Karpas-422 (cell line): ENCODE data around the gene TMEM132A. TPM values are rescaled to one million over a fixed set of nuclear protein-coding genes. Genes with fewer than 3 reads are reported as not detected.

Source experiments
- DNase-seq: peaks from one replicate; pipeline ENCODE4 v3.0.0-alpha.2; 2015
- H2AFZ ChIP-seq: fragments of 200-600 bp; sonication (generic); 2 replicates; pipeline ENCODE4 v1.6.1; 2014; ENCODE audit warnings: antibody characterized with exemption, low read length, mixed read lengths
- H3K27ac ChIP-seq: fragments of 200-600 bp; sonication (generic); 2 replicates; pipeline ENCODE4 v1.5.1; 2014; ENCODE audit warnings: mild to moderate bottlenecking, low read length, moderate library complexity
- H3K27me3 ChIP-seq: fragments of 200-600 bp; sonication (generic); 2 replicates; pipeline ENCODE4 v1.6.1; 2014; ENCODE audit warnings: low read length, mixed read lengths
- H3K36me3 ChIP-seq: fragments of 200-600 bp; sonication (generic); 2 replicates; pipeline ENCODE4 v1.6.1; 2014; ENCODE audit warnings: low read length, mixed read lengths; ENCODE audit not compliant: insufficient read depth
- H3K4me1 ChIP-seq: fragments of 200-600 bp; sonication (generic); 2 replicates; pipeline ENCODE4 v1.6.1; 2014; ENCODE audit warnings: mild to moderate bottlenecking, low read length, mixed read lengths
- H3K4me2 ChIP-seq: fragments of 200-600 bp; sonication (generic); 2 replicates; pipeline ENCODE4 v1.6.1; 2014; ENCODE audit warnings: low read length, low read depth, mild to moderate bottlenecking; ENCODE audit not compliant: poor library complexity, severe bottlenecking
- H3K4me3 ChIP-seq: fragments of 200-600 bp; sonication (generic); 2 replicates; pipeline ENCODE4 v1.5.1; 2014; ENCODE audit warnings: mild to moderate bottlenecking, antibody characterized with exemption, low read length, mixed read lengths
- H3K79me2 ChIP-seq: fragments of 200-600 bp; sonication (generic); 2 replicates; pipeline ENCODE4 v1.6.1; 2014; ENCODE audit warnings: mild to moderate bottlenecking, low read length, mixed read lengths
- H3K9ac ChIP-seq: fragments of 200-600 bp; sonication (generic); 2 replicates; pipeline ENCODE4 v1.6.0; 2014; ENCODE audit warnings: low read length
- H3K9me2 ChIP-seq: fragments of 200-600 bp; sonication (generic), shearing (Covaris generic); replicated peaks from 2 replicates; pipeline ENCODE4 v1.6.0; 2014; ENCODE audit warnings: mild to moderate bottlenecking, low read length, moderate library complexity; ENCODE audit not compliant: insufficient read depth
- H3K9me3 ChIP-seq: fragments of 300-700, 200-600 bp; sonication (generic); 2 replicates; pipeline ENCODE4 v1.6.1; 2014; ENCODE audit warnings: low read length, mixed read lengths
- H4K20me1 ChIP-seq: fragments of 200-600 bp; sonication (generic); 2 replicates; pipeline ENCODE4 v1.6.1; 2014; ENCODE audit warnings: mild to moderate bottlenecking, antibody characterized with exemption, low read length, low read depth; ENCODE audit not compliant: insufficient read depth
- total RNA-seq: library from RNA; depleted of rRNA; stranded (reverse); fragments of >200 nt; shearing (Covaris generic); gene quantifications from 2 replicates; pipeline ENCODE4 v1.2.3, GENCODE V29; 2014; ENCODE audit warnings: low replicate concordance; rRNA removed

Gene TMEM132A
- total RNA-seq = 1.6 and 5.2 TPM in 2 replicates

GRCh38 chr11:60924110-60924905 is at the start of gene TMEM132A:
TMEM132A (plus strand) TSS chr11:60924460; CDS start chr11:60924634, 174 bp downstream.
- H4K20me1 ChIP-seq = no peaks in the 10 kb centered on the region
- H3K79me2 ChIP-seq = no peaks in the 10 kb centered on the region
- peaks cover 33% of the 10 kb centered on the region for H3K4me1 ChIP-seq
- peak within 1 kb of the TSS; percentile 62 for H3K9ac ChIP-seq
- H3K27ac ChIP-seq = no peak within 1 kb of the TSS
- H3K9me3 ChIP-seq = no peaks in the 10 kb centered on the region
- H2AFZ ChIP-seq = no peak within 1 kb of the TSS; the same call in 1 of the 2 replicates
- peaks cover 14% of the 10 kb centered on the region for H3K36me3 ChIP-seq
- DNase-seq = no peak
- no peaks in the 10 kb centered on the region for H3K27me3 ChIP-seq
- peak within 1 kb of the TSS; percentile 64 for H3K4me3 ChIP-seq
- H3K4me2 ChIP-seq = peak within 1 kb of the TSS; percentile 62
- no peaks in the 10 kb centered on the region for H3K9me2 ChIP-seq

DNA sequence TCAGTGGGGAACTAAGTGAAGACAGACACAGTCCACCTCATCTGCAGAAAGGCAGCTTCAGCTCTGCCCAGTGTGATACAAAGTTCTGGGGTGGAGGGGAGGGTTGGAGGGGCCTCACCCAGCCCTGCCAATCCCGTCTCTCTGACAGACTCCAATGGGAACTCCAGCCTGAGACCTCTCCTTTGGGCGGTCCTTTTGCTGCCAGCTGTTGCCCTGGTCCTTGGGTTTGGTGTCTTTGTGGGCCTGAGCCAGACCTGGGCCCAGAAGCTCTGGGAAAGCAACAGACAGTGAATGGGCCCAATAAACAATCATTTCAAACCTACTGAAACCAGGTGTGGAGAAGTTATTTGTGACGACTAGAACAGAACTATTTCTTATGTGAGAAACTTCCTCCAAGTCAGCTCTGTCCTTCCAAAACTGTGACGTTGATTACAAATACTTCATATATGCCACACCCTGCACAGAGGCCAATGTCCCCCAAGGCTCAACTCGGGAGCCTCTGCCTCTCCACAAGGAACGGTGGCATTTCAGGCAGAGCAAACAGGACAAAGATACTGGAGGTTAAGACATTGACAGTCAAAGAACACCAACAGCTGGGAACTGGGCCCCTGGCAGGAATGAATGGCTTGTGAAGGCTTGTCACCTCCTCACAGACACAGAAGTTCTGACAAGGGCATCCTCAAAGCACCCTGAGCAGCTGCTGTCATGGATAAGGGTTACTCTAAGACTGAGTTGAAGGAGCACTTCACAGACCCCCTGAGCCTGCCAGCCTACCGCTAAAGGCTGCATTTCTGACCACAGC is 48.7 kb upstream of the TMEM132A start:
- peaks cover 6% of the 10 kb centered on the region; the same call in 1 of the 2 replicates for H3K36me3 ChIP-seq
- H2AFZ ChIP-seq = no peak overlapping the region
- no peak overlapping the region for H3K4me3 ChIP-seq
- no peaks in the 10 kb centered on the region for H3K9me2 ChIP-seq
- no peaks in the 10 kb centered on the region for H3K27me3 ChIP-seq
- H4K20me1 ChIP-seq = no peaks in the 10 kb centered on the region
- H3K79me2 ChIP-seq = no peaks in the 10 kb centered on the region
- H3K27ac ChIP-seq = no peak overlapping the region
- no peak overlapping the region for H3K9ac ChIP-seq
- no peaks in the 10 kb centered on the region for H3K4me1 ChIP-seq
- H3K4me2 ChIP-seq = no peak overlapping the region
- DNase-seq = peak; percentile 36
- H3K9me3 ChIP-seq = no peaks in the 10 kb centered on the region

GRCh38 chr11:60876168-60876485 is 48.1 kb upstream of the TMEM132A start:
- Histone ChIP-seq H3K27me3 (no peaks in the 10 kb centered on the region), H3K9me2 (no peaks in the 10 kb centered on the region), H4K20me1 (no peaks in the 10 kb centered on the region), H3K4me2 (no peak overlapping the region), H3K27ac (no peak overlapping the region), H3K4me1 (no peaks in the 10 kb centered on the region), H3K9me3 (no peaks in the 10 kb centered on the region), H3K79me2 (no peaks in the 10 kb centered on the region), H3K9ac (no peak overlapping the region), H2AFZ (no peak overlapping the region), H3K4me3 (no peak overlapping the region), H3K36me3 (peaks cover 10% of the 10 kb centered on the region; the same call in 1 of the 2 replicates)
- no peak for DNase-seq

DNA sequence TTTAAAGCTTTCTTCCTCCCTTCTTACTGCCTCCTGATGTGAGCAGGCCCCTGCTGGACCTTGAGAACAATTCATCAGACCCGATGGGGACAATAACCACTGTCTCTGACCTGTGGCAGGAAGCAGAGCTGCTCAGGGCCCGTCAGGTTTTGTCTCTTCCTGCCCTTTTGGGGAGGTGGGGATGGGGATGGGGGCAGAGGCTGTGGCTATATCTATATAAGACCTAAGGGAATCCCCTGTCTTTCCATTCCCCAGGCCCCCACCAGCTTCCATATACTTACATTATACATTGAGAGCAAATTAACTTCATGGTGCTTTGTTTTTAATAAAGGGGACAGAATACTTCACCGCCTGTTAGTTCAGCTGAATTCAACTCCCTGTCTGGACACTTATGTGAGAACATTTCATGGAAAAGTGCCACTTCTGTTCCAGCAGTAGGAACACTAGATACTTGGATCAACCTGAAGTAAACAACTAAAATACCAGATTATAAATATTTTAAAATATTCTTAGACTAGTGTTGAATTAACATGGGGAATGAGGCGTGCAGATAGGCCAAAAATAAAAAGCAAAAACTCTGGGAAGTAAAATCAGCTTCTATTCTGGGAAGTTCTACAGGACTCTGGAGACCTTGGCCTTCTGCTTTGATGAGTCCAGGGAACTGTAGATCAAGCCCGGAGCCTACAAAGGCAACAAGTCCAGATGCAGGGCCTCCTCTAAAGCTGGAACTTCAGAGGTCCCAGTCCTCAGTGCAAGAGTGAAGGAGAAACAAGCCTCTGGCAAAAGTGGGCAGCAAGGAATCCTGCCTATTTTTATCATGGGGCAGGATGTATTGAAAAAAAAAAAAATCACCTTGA is 45.8 kb upstream of the TMEM132A start:
- Histone ChIP-seq H3K9me3 (no peaks in the 10 kb centered on the region), H3K4me3 (no peak overlapping the region), H4K20me1 (no peaks in the 10 kb centered on the region), H3K27me3 (no peaks in the 10 kb centered on the region), H3K4me2 (no peak overlapping the region), H3K4me1 (no peaks in the 10 kb centered on the region), H2AFZ (no peak overlapping the region), H3K9me2 (no peaks in the 10 kb centered on the region), H3K79me2 (no peaks in the 10 kb centered on the region), H3K27ac (no peak overlapping the region), H3K9ac (no peak overlapping the region), H3K36me3 (peaks cover 10% of the 10 kb centered on the region; the same call in 1 of the 2 replicates)
- DNase-seq = no peak

DNA sequence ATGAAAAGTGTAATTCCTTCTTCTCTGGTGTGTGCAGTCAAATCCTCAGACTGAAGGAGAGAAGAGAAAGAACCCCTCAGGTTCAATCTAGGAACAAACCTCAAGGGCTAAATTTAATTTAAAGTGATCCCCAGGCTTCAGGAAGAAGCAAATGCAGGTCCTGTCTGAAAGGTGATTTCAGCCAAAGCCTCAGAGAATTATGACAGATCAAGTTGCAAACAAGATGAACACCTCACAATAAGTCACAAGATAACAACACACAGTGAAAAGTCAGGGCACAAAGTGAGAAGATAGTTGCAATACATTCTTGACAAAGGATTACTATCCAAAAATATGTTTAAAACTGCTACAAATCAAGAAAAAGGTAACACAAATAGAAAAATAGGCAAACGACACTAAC is 45.2 kb upstream of the TMEM132A start:
- Histone ChIP-seq H3K27ac (no peak overlapping the region), H3K79me2 (no peaks in the 10 kb centered on the region), H3K36me3 (peaks cover 10% of the 10 kb centered on the region; the same call in 1 of the 2 replicates), H3K4me3 (no peak overlapping the region), H3K9me2 (no peaks in the 10 kb centered on the region), H3K4me1 (no peaks in the 10 kb centered on the region), H3K27me3 (no peaks in the 10 kb centered on the region), H3K4me2 (no peak overlapping the region), H3K9ac (no peak overlapping the region), H4K20me1 (no peaks in the 10 kb centered on the region), H3K9me3 (no peaks in the 10 kb centered on the region), H2AFZ (no peak overlapping the region)
- DNase-seq = no peak

GRCh38 chr11:60879971-60880588 is 44.2 kb upstream of the TMEM132A start:
- Histone ChIP-seq H3K9me3 (no peaks in the 10 kb centered on the region), H3K4me1 (no peaks in the 10 kb centered on the region), H3K4me3 (no peak overlapping the region), H4K20me1 (no peaks in the 10 kb centered on the region), H3K27ac (no peak overlapping the region), H2AFZ (no peak overlapping the region), H3K27me3 (no peaks in the 10 kb centered on the region), H3K79me2 (no peaks in the 10 kb centered on the region), H3K9me2 (no peaks in the 10 kb centered on the region), H3K9ac (no peak overlapping the region), H3K36me3 (peaks cover 10% of the 10 kb centered on the region; the same call in 1 of the 2 replicates), H3K4me2 (no peak overlapping the region)
- DNase-seq = no peak

DNA sequence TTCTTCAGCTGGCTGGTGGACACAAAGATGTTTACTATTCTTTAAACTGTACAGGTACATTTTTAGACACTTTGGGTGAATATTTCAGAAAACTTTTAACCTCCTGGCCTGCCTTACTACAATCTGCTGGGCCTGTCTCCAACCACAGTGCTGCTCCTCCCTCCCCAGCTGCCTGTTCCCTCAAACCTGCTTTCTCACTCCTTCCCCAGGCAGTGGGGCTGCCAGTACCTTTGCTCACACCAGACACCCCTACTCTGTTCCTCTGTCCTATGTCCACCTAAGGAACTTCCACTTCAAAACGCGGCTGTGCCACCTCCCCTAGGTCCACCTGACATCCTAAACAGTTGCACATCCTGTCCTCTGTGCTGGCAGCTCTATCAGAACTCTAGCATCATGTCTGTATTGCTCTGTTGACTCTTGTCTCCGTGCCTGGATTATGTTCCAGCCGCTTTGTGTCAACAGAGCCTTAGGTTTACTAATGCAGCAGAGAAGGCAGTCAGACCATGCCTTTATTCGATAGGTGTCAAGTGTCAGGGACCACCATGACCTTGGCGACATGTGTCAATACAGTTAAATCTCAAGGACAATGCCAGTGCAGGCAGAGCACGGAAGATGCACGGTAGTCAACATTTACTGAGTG is 43.5 kb upstream of the TMEM132A start:
- Histone ChIP-seq H3K4me3 (no peak overlapping the region), H3K36me3 (peaks cover 10% of the 10 kb centered on the region; the same call in 1 of the 2 replicates), H3K4me2 (no peak overlapping the region), H3K9ac (no peak overlapping the region), H4K20me1 (no peaks in the 10 kb centered on the region), H3K79me2 (no peaks in the 10 kb centered on the region), H3K9me3 (no peaks in the 10 kb centered on the region), H3K9me2 (no peaks in the 10 kb centered on the region), H3K27ac (no peak overlapping the region), H3K4me1 (no peaks in the 10 kb centered on the region), H3K27me3 (no peaks in the 10 kb centered on the region), H2AFZ (no peak overlapping the region)
- no peak for DNase-seq
